HAP-1 (cell line): Measurements from ENCODE around the gene AGO3.
"Not testable (repeated sequence)": the region's sequence is repeated elsewhere in the genome, so short reads cannot be mapped to it uniquely, and the experiment has no call there.

Source experiments
- DNase-seq, 2 experiments: peaks; one replicate each; pipeline ENCODE4 v3.0.0-alpha.2; 2016 to 2020; ENCODE audit warnings: low spot score in 2 of 2
- H3K27me3 ChIP-seq: fragments of 250-450 bp; sonication (Bioruptor Pico); 2 replicates; pipeline ENCODE4 v1.5.1; 2020; ENCODE audit warnings: low read depth, mild to moderate bottlenecking, moderate library complexity
- H3K36me3 ChIP-seq: fragments of 250-450 bp; sonication (Bioruptor Pico); replicated peaks from 2 replicates; pipeline ENCODE4 v1.5.1; 2020; ENCODE audit warnings: mild to moderate bottlenecking
- H3K4me1 ChIP-seq: fragments of 250-450 bp; sonication (Bioruptor Pico); 2 replicates; pipeline ENCODE4 v1.5.1; 2020; ENCODE audit warnings: mild to moderate bottlenecking
- H3K4me3 ChIP-seq: fragments of 250-450 bp; sonication (Bioruptor Pico); 2 replicates; pipeline ENCODE4 v1.5.1; 2020; ENCODE audit warnings: mild to moderate bottlenecking, moderate library complexity
- H3K9me3 ChIP-seq: fragments of 250-450 bp; sonication (Bioruptor Pico); 2 replicates; pipeline ENCODE4 v1.5.1; 2020; ENCODE audit warnings: mild to moderate bottlenecking, moderate library complexity
- in situ Hi-C: fragments of 300-500 bp; cut with MboI; formaldehyde crosslinking; loops from 3 replicates; pipeline ENCODE4 v1.14.3; 2020; ENCODE audit warnings: low sequenced_read_pairs, inconsistent platforms, mixed read lengths

The AGO3 gene

GRCh38 chr1:35930593-35931445 lies at the start of gene AGO3:
Gene AGO3 (plus strand): TSS chr1:35931105. CDS start chr1:35931427, 322 bp downstream.
- DNase-seq, result peak; percentile 79 to 88
- H3K4me3 ChIP-seq, result peak within 1 kb of the TSS; percentile 81
- no peaks in the 10 kb centered on the region for H3K27me3 ChIP-seq
- H3K4me1 ChIP-seq, result peaks cover 15% of the 10 kb centered on the region
- no peaks in the 10 kb centered on the region; the same call in 1 of the 2 replicates for H3K36me3 ChIP-seq
- in situ Hi-C loops, result no loop called here
- no peaks in the 10 kb centered on the region for H3K9me3 ChIP-seq

GRCh38 chr1:35881850-35882273 lies 49.0 kb upstream of the AGO3 start:
- DNase-seq, result no peak
- in situ Hi-C loops, result no loop called here
- H3K4me3 ChIP-seq, result no peak overlapping the region
- no peaks in the 10 kb centered on the region for H3K27me3 ChIP-seq
- H3K4me1 ChIP-seq, result peaks cover 21% of the 10 kb centered on the region
- H3K9me3 ChIP-seq, result no peaks in the 10 kb centered on the region
- H3K36me3 ChIP-seq, result no peaks in the 10 kb centered on the region

- DNase-seq, result no peak
- no peaks in the 10 kb centered on the region for H3K9me3 ChIP-seq
- H3K4me3 ChIP-seq, result peak overlapping the region; percentile 1
- H3K4me1 ChIP-seq, result peaks cover 28% of the 10 kb centered on the region
- in situ Hi-C loops, result no loop called here
- H3K27me3 ChIP-seq, result no peaks in the 10 kb centered on the region
- no peaks in the 10 kb centered on the region for H3K36me3 ChIP-seq
Observed at GRCh38 chr1:35882586-35882944, 48.3 kb upstream of the AGO3 start.

- in situ Hi-C loops, result no loop called here
Observed at GRCh38 chr1:35882945-35883634, 47.8 kb upstream of the AGO3 start, which contains the start of gene AGO1. Gene AGO1 (plus strand): TSS chr1:35883209. CDS start chr1:35883422, 213 bp downstream.

GRCh38 chr1:35883635-35884101 lies 47.2 kb upstream of the AGO3 start:
- H3K9me3 ChIP-seq, result no peaks in the 10 kb centered on the region
- no peaks in the 10 kb centered on the region for H3K27me3 ChIP-seq
- in situ Hi-C loops, result no loop called here
- H3K4me3 ChIP-seq, result peak overlapping the region; percentile 95
- peaks cover 3% of the 10 kb centered on the region; the same call in 1 of the 2 replicates for H3K36me3 ChIP-seq
- peaks cover 33% of the 10 kb centered on the region for H3K4me1 ChIP-seq
- DNase-seq, result peak; percentile 46 to 84

More at GRCh38 chr1:35882945-35883634, 47.8 kb upstream of the AGO3 start, which contains the start of gene AGO1:
- Histone ChIP-seq H3K4me3 (peak within 1 kb of the TSS; percentile 95), H3K27me3 (no peaks in the 10 kb centered on the region), H3K4me1 (peaks cover 33% of the 10 kb centered on the region), H3K9me3 (no peaks in the 10 kb centered on the region), H3K36me3 (no peaks in the 10 kb centered on the region)
- DNase-seq, result peak; percentile 80 to 97

GRCh38 chr1:35884934-35885333 lies 46.0 kb upstream of the AGO3 start:
- DNase-seq, result no peak
- Histone ChIP-seq H3K9me3 (no peaks in the 10 kb centered on the region), H3K4me3 (no peak overlapping the region), H3K36me3 (peaks cover 9% of the 10 kb centered on the region), H3K27me3 (no peaks in the 10 kb centered on the region), H3K4me1 (peaks cover 33% of the 10 kb centered on the region)
- in situ Hi-C loops, result no loop called here

- Histone ChIP-seq H3K36me3 (peaks cover 20% of the 10 kb centered on the region), H3K4me3 (peak overlapping the region; percentile 16), H3K27me3 (no peaks in the 10 kb centered on the region), H3K9me3 (no peaks in the 10 kb centered on the region), H3K4me1 (peaks cover 33% of the 10 kb centered on the region)
- in situ Hi-C loops, result no loop called here
- peak; percentile 96 for DNase-seq
Observed at GRCh38 chr1:35885961-35886558, 44.8 kb upstream of the AGO3 start.

- peaks cover 33% of the 10 kb centered on the region for H3K4me1 ChIP-seq
- H3K9me3 ChIP-seq, result no peaks in the 10 kb centered on the region
- peak in 1 of 2 experiments; percentile 40 for DNase-seq
- H3K27me3 ChIP-seq, result no peaks in the 10 kb centered on the region
- H3K36me3 ChIP-seq, result peaks cover 24% of the 10 kb centered on the region
- H3K4me3 ChIP-seq, result peak overlapping the region; percentile 16
- in situ Hi-C loops, result no loop called here
Observed at GRCh38 chr1:35886577-35887431, 44.1 kb upstream of the AGO3 start.

GRCh38 chr1:35887508-35887907 lies 43.4 kb upstream of the AGO3 start:
- Histone ChIP-seq H3K36me3 (peaks cover 30% of the 10 kb centered on the region), H3K4me3 (no peak overlapping the region), H3K27me3 (no peaks in the 10 kb centered on the region), H3K4me1 (peaks cover 32% of the 10 kb centered on the region), H3K9me3 (no peaks in the 10 kb centered on the region)
- DNase-seq, result no peak
- in situ Hi-C loops, result no loop called here

- DNase-seq, result no peak
- peaks cover 37% of the 10 kb centered on the region for H3K36me3 ChIP-seq
- no peaks in the 10 kb centered on the region for H3K9me3 ChIP-seq
- no peak overlapping the region for H3K4me3 ChIP-seq
- in situ Hi-C loops, result no loop called here
- no peaks in the 10 kb centered on the region for H3K27me3 ChIP-seq
- peaks cover 29% of the 10 kb centered on the region for H3K4me1 ChIP-seq
Observed at GRCh38 chr1:35888255-35888654, 42.6 kb upstream of the AGO3 start.

GRCh38 chr1:35888981-35889380 lies 41.9 kb upstream of the AGO3 start:
- DNase-seq, H3K27me3 ChIP-seq, H3K4me3 ChIP-seq, in situ Hi-C loops, H3K9me3 ChIP-seq: not testable (repeated sequence)
- Histone ChIP-seq H3K36me3 (peaks cover 44% of the 10 kb centered on the region), H3K4me1 (peaks cover 29% of the 10 kb centered on the region)

- in situ Hi-C loops, result no loop called here
Observed at GRCh38 chr1:35893051-35893879, 37.6 kb upstream of the AGO3 start.

More at GRCh38 chr1:35893051-35893879, 37.6 kb upstream of the AGO3 start:
- Histone ChIP-seq H3K36me3 (peaks cover 77% of the 10 kb centered on the region), H3K27me3 (no peaks in the 10 kb centered on the region), H3K9me3 (no peaks in the 10 kb centered on the region), H3K4me3 (no peak overlapping the region), H3K4me1 (no peaks in the 10 kb centered on the region)
- no peak for DNase-seq
